PC-3 (cell line): Measurements from ENCODE around the gene DHX40. TPM values are rescaled to one million over a fixed set of nuclear protein-coding genes. Genes with fewer than 3 reads are reported as not detected.
A peak's percentile ranks its signal among the peaks of the same experiment; 100 is the strongest.

Source experiments
- ATAC-seq: fragments of 200-7000 bp; cut with Tn5 transposase; 2 replicates; pipeline ENCODE4 v1.9.1; 2020; ENCODE audit warnings: mild to moderate bottlenecking, moderate library complexity
- BruUV-seq: library from RNA; stranded (reverse); fragments of 400-500 nt; replicated peaks from 2 replicates; lab custom pipeline; 2021; lab: Mats Ljungman, UMichigan
- CTCF ChIA-PET: fragments of 300-600 bp; sonication (Branson Sonifier 250); formaldehyde crosslinking; loops from one replicate; lab custom pipeline; 2022; ENCODE audit warnings: antibody characterized with exemption; lab: Charles Lee
- POLR2A ChIA-PET: fragments of 300-600 bp; sonication (Branson Sonifier 250); formaldehyde crosslinking; loops from one replicate; lab custom pipeline; 2022; ENCODE audit warnings: antibody characterized with exemption; ENCODE audit not compliant: unreplicated experiment; lab: Charles Lee
- DNase-seq: peaks from one replicate; pipeline ENCODE4 v3.0.0-alpha.2; 2015
- H2AFZ ChIP-seq: fragments of 300-600 bp; sonication (generic); 2 replicates; pipeline ENCODE4 v1.6.0; 2016; ENCODE audit warnings: antibody characterized with exemption, low read length
- H3F3A ChIP-seq: fragments of 300-600 bp; sonication (generic); one replicate; pipeline ENCODE4 v1.6.0; 2017; ENCODE audit warnings: antibody characterized with exemption, low read length, control low read depth, mild to moderate bottlenecking; ENCODE audit not compliant: unreplicated experiment
- H3K27ac ChIP-seq: fragments of 300-600 bp; sonication (generic); 2 replicates; pipeline ENCODE4 v1.5.1; 2016; ENCODE audit warnings: mild to moderate bottlenecking, low read length
- H3K27me3 ChIP-seq: fragments of 300-600 bp; sonication (generic); 2 replicates; pipeline ENCODE4 v1.6.1; 2016; ENCODE audit warnings: low read length, mixed read lengths
- H3K36me3 ChIP-seq: fragments of 300-600 bp; sonication (generic); 2 replicates; pipeline ENCODE4 v1.6.1; 2016; ENCODE audit warnings: low read depth, mixed run types, low read length, mixed read lengths
- H3K4me1 ChIP-seq: fragments of 300-600 bp; sonication (generic); 2 replicates; pipeline ENCODE4 v1.5.1; 2016; ENCODE audit warnings: low read length; ENCODE audit not compliant: insufficient read depth
- H3K4me2 ChIP-seq: fragments of 300-600 bp; sonication (generic); 2 replicates; pipeline ENCODE4 v1.6.0; 2016; ENCODE audit warnings: low read length
- H3K4me3 ChIP-seq: fragments of 300-600 bp; sonication (generic); 2 replicates; pipeline ENCODE4 v1.5.1; 2016; ENCODE audit warnings: mild to moderate bottlenecking, low read length, mixed read lengths
- H3K79me2 ChIP-seq: fragments of 300-600 bp; sonication (generic); 2 replicates; pipeline ENCODE4 v1.6.1; 2017; ENCODE audit warnings: low read length, mixed read lengths
- H3K9ac ChIP-seq: fragments of 300-600 bp; sonication (generic); 2 replicates; pipeline ENCODE4 v1.6.0; 2016; ENCODE audit warnings: mild to moderate bottlenecking, low read length
- H3K9me2 ChIP-seq: fragments of 300-600 bp; sonication (generic); replicated peaks from 2 replicates; pipeline ENCODE4 v1.6.1; 2016; ENCODE audit warnings: mixed run types, low read length, mixed read lengths
- H3K9me3 ChIP-seq: fragments of 300-600 bp; sonication (generic); 2 replicates; pipeline ENCODE4 v1.6.1; 2016; ENCODE audit warnings: low read length, mixed read lengths
- H4K20me1 ChIP-seq: fragments of 300-600 bp; sonication (generic); 2 replicates; pipeline ENCODE4 v1.6.1; 2016; ENCODE audit warnings: low read length, mixed read lengths
- EZH2 ChIP-seq: fragments of 300-600 bp; sonication (generic); IDR thresholded peaks from one replicate; pipeline ENCODE4 v1.6.1; 2017; ENCODE audit warnings: antibody characterized with exemption, mild to moderate bottlenecking, low read length; ENCODE audit not compliant: unreplicated experiment
- EZH2phosphoT487 ChIP-seq: fragments of 300-600 bp; sonication (generic); IDR thresholded peaks from 2 replicates; pipeline ENCODE4 v1.6.1; 2018; ENCODE audit warnings: mild to moderate bottlenecking, antibody characterized with exemption, low read length, borderline replicate concordance
- intact Hi-C: fragments of 100-400 bp; cut with micrococcal nuclease; formaldehyde crosslinking; loops from 2 replicates; pipeline ENCODE4 v1.9.0; 2023
- total RNA-seq: library from RNA; depleted of rRNA; stranded (reverse); fragments of >200 nt; gene quantifications from 2 replicates; pipeline ENCODE4 v1.2.3, GENCODE V29; 2014
- TF ChIP-seq, protein P1 (sequence below): fragments of 300-600 bp; sonication (generic); conservative IDR thresholded peaks from 2 replicates; pipeline ENCODE4 v1.5.1; 2017; ENCODE audit warnings: antibody characterized with exemption, low read depth, mild to moderate bottlenecking, low read length

Gene DHX40
- total RNA-seq, 1 experiment from 2014 or later = 38.9 TPM

DNA sequence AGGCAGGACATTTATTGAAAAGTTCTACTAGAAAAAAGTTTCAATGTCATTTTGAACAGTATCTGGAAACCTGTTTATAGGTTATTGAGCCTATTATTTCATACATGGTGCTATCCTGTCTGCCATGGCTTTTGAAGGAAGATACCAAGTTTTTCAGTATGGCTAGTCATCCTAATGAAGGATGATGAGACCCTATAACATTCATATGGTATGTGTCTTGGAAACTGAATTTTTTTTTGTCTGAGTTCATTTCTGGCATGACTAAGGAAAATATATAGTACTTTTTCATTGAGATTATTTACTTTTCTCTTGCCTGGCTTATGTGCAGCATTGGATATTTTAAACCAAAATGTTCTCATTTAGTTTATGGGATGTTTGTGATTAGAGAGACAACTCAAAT, 84.5 kb downstream of the DHX40 start:
- Histone ChIP-seq H3K4me1 (peaks cover 23% of the 10 kb centered on the region), H2AFZ (no peak overlapping the region), H3F3A (peaks cover 8% of the 10 kb centered on the region), H3K9ac (no peak overlapping the region), H3K36me3 (peaks cover 88% of the 10 kb centered on the region), H3K27ac (no peak overlapping the region), H3K4me2 (no peak overlapping the region), H3K9me3 (no peaks in the 10 kb centered on the region), H3K4me3 (no peak overlapping the region), H3K79me2 (peaks cover 79% of the 10 kb centered on the region), H3K9me2 (no peaks in the 10 kb centered on the region), H4K20me1 (peaks cover 69% of the 10 kb centered on the region), H3K27me3 (no peaks in the 10 kb centered on the region)
- TF ChIP-seq EZH2phosphoT487 (no peak), EZH2 (no peak)
- TF ChIP-seq, protein P1, sequence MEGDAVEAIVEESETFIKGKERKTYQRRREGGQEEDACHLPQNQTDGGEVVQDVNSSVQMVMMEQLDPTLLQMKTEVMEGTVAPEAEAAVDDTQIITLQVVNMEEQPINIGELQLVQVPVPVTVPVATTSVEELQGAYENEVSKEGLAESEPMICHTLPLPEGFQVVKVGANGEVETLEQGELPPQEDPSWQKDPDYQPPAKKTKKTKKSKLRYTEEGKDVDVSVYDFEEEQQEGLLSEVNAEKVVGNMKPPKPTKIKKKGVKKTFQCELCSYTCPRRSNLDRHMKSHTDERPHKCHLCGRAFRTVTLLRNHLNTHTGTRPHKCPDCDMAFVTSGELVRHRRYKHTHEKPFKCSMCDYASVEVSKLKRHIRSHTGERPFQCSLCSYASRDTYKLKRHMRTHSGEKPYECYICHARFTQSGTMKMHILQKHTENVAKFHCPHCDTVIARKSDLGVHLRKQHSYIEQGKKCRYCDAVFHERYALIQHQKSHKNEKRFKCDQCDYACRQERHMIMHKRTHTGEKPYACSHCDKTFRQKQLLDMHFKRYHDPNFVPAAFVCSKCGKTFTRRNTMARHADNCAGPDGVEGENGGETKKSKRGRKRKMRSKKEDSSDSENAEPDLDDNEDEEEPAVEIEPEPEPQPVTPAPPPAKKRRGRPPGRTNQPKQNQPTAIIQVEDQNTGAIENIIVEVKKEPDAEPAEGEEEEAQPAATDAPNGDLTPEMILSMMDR = no peak
- ChIA-PET POLR2A (interaction anchor here (0.7 kb wide), 1 partner anchor 18 kb away, joined by 5 read pairs; no protein-coding TSS in a partner anchor), CTCF (no interaction called here)
- BruUV-seq = no TSS peak
- intact Hi-C loops = no loop called here
- ATAC-seq (peak; percentile 16), DNase-seq (no peak)

DNA sequence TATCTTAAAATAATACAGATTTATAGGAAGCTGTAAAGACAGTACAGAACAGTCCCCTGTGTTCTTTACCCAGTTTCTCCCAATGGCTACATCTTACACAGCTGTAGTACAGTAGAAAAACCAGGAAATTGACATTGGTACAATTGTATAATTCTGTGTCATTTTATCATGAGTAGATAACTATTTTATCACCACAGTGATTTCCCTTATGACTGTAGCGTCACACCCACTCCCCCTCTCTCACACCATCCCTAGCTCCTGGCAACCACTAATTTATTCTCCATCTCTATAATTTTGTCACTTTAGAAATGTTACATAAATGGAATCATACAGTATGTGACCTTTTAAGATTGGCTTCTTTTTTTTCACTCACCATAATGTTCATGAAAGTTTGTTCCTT, 85.2 kb downstream of the DHX40 start:
- H3K36me3 ChIP-seq = peaks cover 88% of the 10 kb centered on the region

More for the DNA sequence above, 85.2 kb downstream of the DHX40 start:
- DNase-seq (no peak), ATAC-seq (peak; percentile 12; the same call in 1 of the 2 replicates)
- TF ChIP-seq, protein P1 = no peak
- no peak for TF ChIP-seq EZH2phosphoT487
- TF ChIP-seq EZH2 = no peak
- Histone ChIP-seq H3K4me3 (no peak overlapping the region), H3K4me2 (peak overlapping the region; percentile 10), H3F3A (peaks cover 8% of the 10 kb centered on the region), H3K27me3 (no peaks in the 10 kb centered on the region), H3K9me2 (no peaks in the 10 kb centered on the region), H4K20me1 (peaks cover 61% of the 10 kb centered on the region), H3K9me3 (no peaks in the 10 kb centered on the region), H3K79me2 (peaks cover 76% of the 10 kb centered on the region), H3K27ac (peak overlapping the region; percentile 10; the same call in 1 of the 2 replicates), H3K4me1 (peaks cover 23% of the 10 kb centered on the region), H2AFZ (no peak overlapping the region), H3K9ac (no peak overlapping the region)
- POLR2A ChIA-PET = interaction anchor here (0.7 kb wide), 2 partner anchors 19 to 608 kb away, joined by 5 read pairs; no protein-coding TSS in a partner anchor
- BruUV-seq = no TSS peak
- CTCF ChIA-PET = no interaction called here
- intact Hi-C loops = loop anchor here (1.0 kb wide), 1 partner anchor 15 kb away; no protein-coding TSS in a partner anchor
